ENCODE results near the gene MTMR4.

DNA sequence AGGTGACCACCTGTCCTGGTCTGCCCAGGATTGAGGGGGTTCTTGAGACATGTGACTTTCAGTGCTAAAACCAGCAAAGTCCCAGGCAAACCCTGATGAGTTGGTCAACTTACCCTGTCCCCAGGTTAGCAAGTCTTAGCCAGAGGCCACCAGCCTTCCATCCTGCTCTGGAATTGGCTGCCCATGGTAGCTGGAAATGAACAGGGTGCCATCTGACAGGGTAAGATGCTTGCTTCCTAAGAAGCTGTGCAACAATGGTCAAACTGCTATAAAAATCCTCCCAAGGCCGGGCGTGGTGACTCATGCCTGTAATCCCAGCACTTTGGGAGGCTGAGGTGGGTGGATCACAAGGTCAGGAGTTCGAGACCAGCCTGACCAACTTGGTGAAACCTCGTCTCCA lies 22.8 kb upstream of the MTMR4 start:
- TF ChIP-seq POLR2A (IDR thresholded peaks at IDR 0.05; ENCODE audit: low read length) (no peak), GATA1 (IDR thresholded peaks at IDR 0.05; ENCODE audit: low read depth, low read length) (no peak)

Data from erythroblast (primary cell).